ENCODE results near the gene INF2. TPM values are rescaled to one million over a fixed set of nuclear protein-coding genes. Genes with fewer than 3 reads are reported as not detected.
"Not testable (repeated sequence)": the region's sequence is repeated elsewhere in the genome, so short reads cannot be mapped to it uniquely, and the experiment has no call there.

Gene INF2
- total RNA-seq, 2 donors from 2014 or later: 44.4 to 44.7 TPM

- DNase-seq (no peak), ATAC-seq (no peak)
- intact Hi-C loops (cut with DNase I): loop anchor here (5.0 kb wide), 1 partner anchor 40 kb away; no protein-coding TSS in a partner anchor
Measured at GRCh38 chr14:104666981-104667380, 22.4 kb upstream of the INF2 start.

GRCh38 chr14:104669697-104670096, 19.7 kb upstream of the INF2 start:
- DNase-seq: no peak
- intact Hi-C loops (cut with DNase I): loop anchor here (5.0 kb wide), 1 partner anchor 38 kb away; no protein-coding TSS in a partner anchor
- no peak for ATAC-seq

DNA sequence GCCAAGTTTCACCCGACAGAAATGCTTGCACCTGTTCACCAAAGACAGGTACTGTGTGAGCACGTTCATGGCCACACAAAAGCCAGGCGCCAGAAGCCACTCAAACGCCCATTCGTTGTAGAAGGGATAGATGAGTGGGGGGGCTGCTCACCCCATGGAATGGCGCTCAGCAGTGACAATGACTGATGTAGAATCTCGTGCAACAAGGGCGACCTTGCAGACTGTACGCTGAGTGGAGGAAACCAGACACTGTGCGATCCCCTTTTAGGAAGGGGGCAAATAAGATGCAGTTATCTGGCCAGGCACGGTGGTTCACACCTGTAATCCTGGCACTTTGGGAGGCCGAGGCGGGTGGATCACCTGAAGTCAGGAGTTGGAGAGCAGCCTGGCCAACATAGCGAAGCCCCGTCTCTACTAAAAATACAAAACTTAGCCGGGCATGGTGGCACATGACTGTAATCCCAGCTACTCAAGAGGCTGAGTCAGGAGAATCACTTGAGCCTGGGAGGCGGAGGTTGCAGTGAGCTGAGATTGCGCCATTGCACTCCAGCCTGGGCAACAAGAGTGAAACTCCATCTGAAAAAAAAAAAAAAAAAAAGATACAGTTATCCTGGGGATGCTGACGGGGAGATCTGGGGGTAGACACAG, 18.0 kb upstream of the INF2 start:
- not testable (repeated sequence) for DNase-seq

GRCh38 chr14:104672119-104672518, 17.3 kb upstream of the INF2 start:
- DNase-seq: not testable (repeated sequence)
- peak in 1 of 2 donors; percentile 18 for ATAC-seq

More for the DNA sequence above, 18.0 kb upstream of the INF2 start:
- ATAC-seq; intact Hi-C loops (cut with DNase I): not testable (repeated sequence)

DNA sequence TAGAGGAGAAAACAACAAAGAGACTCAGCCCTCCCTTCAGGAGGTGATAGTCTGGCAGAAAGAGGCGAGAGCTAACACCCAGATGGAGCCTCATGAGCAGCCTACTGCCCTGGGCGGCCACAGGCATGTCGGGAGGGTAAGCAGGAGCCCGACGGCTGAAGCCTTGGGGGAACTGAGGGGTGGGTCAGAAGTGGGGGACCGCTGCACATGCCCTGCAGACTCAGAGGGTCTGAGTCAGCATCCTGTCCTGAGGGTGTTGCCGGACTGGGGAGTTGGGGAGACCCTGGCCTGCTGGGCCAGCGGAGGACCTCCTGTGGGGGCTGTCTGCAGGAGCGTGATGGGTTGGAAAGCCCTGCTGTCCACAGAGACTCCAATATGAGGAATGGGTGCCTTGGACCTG, 15.9 kb upstream of the INF2 start:
- DNase-seq: no peak
- intact Hi-C loops (cut with DNase I): no loop called here
- no peak for ATAC-seq

More at GRCh38 chr14:104672119-104672518, 17.3 kb upstream of the INF2 start:
- intact Hi-C loops (cut with DNase I): not testable (repeated sequence)

GRCh38 chr14:104675447-104675846, 14.0 kb upstream of the INF2 start:
- DNase-seq (no peak), ATAC-seq (no peak)
- intact Hi-C loops (cut with DNase I): no loop called here

DNA sequence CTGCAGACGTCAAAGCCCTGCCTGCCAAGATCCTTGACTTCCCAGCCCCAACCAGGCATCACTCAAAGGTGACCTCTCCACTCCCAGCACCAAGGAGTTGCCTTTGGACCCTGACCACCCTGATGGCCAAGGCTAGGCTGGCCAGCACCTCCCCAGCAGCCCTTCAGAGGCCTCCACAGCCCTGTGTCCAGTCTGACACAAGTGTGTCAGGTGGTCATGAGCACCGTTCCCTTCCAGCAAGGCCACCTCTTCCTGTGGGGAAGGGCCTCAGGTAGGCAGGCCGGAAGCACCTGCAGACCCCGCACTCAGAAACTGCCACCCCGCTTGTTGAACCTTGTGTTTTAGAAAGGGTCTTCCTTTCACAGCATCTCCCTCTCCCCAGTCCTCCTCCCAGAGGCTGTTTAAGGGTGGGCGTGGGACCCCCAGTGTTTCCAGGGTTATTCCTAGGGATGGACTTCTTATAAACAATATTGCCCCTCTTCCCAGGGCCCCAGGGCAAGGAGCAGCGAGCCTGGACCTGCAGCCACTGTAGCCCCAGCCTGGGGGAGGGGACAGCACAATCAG, 13.2 kb upstream of the INF2 start:
- no peak for ATAC-seq
- no peak for DNase-seq
- intact Hi-C loops (cut with DNase I): no loop called here

- DNase-seq (peak; percentile 39), ATAC-seq (peak in 1 of 2 donors; percentile 0)
- intact Hi-C loops (cut with DNase I): no loop called here
Measured at GRCh38 chr14:104676694-104677511, 12.5 kb upstream of the INF2 start.

DNA sequence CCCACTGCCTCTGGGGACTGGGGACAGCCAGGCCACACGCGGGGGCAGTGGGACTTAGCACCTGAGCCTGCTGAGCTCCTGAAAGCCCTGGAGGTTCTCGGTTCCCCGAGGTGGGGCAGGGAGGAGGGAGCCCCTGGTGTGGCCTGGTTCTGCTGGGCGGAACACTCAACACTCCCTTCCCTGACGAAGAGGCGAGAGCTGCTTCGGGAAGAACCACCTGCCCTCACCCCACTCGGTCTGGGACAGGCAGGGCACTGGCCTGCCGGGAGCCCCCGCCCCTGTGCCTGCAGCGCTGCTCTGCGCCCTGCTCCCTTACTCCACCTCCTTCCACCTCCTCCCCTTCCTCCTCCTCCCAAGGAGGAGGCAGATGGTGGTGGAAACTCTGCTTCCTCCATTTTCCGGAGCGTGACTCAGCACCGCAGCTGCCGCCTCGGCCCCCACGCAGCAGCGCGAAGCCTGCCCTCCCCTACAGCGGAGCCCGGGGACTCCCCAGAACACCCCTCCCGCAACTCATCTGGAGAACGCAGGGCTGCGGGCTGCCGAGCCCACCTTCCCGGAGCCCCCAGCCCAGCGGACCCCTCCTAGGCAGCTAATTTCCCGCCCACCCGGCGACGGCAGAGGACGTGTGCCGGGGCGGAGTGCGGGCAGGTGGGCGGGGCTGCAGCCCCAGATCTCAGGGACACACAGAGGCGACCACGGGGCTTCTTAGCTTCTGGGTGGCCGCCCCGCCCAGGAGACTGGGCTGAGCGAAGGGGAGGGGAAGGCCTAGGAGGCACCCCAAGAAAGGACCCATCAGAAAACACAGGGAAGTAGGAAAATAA, 11.7 kb upstream of the INF2 start:
- intact Hi-C loops (cut with DNase I): no loop called here
- DNase-seq (peak; percentile 86), ATAC-seq (peak; percentile 73 to 76)

- ATAC-seq: peak; percentile 1
- peak; percentile 59 for DNase-seq
- intact Hi-C loops (cut with DNase I): no loop called here
Measured at GRCh38 chr14:104678346-104678745, 11.1 kb upstream of the INF2 start.

- intact Hi-C loops (cut with DNase I): no loop called here
- ATAC-seq (no peak), DNase-seq (no peak)
Measured at GRCh38 chr14:104678901-104679705, 10.3 kb upstream of the INF2 start.

DNA sequence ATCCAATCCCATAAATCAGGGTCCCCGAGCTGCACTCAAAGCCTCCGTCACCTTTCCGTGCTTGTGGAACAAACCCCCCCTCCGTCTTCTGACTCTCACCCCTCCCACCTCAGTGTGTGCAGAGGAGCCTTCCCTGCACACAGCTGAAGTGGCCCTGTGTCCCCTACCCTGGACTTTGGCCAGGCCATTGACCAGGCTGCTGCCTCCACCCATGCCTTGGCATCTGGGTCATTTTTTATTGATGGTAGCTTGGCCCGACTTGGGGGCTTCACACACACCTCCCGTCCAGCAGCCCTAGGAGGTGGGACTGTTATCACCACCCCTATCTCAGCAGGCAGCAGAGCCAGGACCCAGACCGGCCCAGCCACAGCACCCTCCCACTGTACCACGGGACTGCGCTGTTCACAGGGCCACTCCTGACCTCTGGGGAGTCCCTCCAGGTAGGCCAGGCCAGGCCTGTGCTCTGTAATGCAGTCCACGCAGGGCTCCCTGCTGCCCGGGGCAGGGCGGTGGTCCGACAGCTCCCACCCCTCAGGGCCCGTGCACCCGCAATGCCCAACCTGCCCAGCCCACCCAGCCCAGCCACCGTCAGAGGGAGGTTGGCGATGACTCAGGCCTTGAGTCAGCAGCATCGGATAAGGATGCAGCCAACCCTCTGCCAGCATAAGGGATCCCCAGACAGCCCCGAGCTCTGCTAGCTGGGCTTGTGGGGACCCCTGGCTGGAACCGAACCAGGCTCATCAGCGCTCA, 9.2 kb upstream of the INF2 start:
- intact Hi-C loops (cut with DNase I): no loop called here
- ATAC-seq (peak in 1 of 2 donors; percentile 69), DNase-seq (peak; percentile 71)

- intact Hi-C loops (cut with DNase I): no loop called here
- DNase-seq: peak; percentile 66
- ATAC-seq: peak in 1 of 2 donors; percentile 55
Measured at GRCh38 chr14:104680806-104681688, 8.4 kb upstream of the INF2 start.

DNA sequence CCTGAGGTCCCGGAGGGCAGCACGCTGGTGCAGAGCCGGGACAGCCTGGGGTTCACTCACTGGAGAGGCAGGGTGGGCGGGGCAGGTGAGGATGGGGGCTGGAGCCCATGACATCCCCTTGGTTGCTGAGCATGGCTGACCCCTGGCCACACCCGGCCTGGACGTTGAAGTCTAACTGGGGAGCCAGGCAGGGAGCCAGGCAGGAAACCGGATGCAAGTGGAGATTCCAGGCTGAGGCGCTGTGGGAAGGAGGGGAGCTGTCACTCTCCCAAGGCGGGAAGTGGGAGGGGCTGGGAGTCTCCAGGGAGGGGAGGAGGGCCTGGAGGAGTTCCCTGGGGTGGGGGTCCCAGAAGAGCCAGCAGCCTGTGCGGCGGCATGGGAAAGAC, 7.7 kb upstream of the INF2 start:
- intact Hi-C loops (cut with DNase I): no loop called here
- ATAC-seq (peak; percentile 62 to 67), DNase-seq (peak; percentile 95)

DNA sequence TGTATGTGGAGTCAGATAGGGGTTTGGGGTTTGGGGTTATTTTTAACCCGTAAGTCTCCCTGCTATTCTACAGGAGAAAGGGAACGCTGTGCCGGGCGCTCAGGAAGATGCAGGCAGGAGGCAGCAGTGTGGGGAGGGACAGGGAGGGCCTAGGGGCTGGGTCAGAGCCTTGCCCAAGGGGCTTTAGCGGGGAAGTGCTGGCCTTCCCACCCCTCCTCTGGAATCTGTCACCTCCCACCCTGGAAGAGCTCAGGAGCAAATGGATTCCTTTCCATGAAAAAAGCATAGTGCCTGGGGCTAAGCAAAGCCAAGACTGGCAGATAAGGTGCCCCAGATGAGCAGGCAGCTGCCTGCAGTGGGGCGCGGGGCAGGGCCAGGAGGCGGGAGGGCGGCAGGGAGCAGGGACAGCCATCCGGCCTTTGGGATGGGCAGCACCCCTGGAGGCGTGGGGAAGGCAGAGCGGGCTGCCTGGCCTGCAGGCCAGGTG, 7.3 kb upstream of the INF2 start:
- intact Hi-C loops (cut with DNase I): no loop called here
- DNase-seq: no peak
- peak in 1 of 2 donors; percentile 10 for ATAC-seq

DNA sequence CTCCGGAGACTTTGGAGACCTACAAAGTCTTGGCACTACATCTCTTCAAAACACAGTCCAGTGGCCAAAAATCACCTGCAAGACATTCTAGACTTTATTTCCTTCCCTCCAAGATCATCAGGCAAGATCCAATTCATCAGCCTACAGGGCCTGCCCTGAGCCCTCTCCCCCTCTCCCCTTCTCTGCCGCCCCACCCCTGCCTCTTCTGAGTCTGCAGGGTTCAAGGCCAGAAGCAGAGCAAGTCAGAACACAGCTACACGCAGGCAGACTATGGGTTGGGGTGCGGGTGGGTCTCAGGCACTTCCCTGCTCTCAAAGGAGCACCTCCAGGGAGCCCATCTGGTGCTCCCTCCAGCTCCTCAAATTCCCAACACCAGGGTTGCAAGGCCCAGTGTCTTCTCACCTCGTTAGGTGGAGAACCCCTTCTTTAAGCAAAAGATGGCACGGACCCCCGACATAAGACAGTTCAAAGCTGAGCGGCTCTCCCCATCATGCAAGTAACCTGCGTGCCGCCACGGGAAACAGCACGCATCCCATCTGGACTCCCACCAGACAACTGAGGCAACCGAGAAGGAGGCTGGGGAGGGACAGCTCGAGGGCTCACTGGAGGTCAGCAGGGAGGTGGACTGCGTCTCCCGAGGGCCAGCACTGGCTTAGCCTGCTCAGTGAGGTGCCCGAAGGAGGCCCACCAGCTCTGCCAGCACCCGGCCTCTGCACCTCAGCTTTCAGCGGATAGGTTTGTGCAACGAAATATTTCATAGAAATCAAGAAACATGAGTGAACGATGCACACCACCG, 5.6 kb upstream of the INF2 start:
- intact Hi-C loops (cut with DNase I): no loop called here
- ATAC-seq: no peak
- no peak for DNase-seq
